Transverse colon (tissue), 4 donors: Measurements from ENCODE around the gene SNAP25. TPM values are rescaled to one million over a fixed set of nuclear protein-coding genes. Genes with fewer than 3 reads are reported as not detected.

Experiments used
- DNase-seq: peaks from one replicate; pipeline ENCODE4 v3.0.0-alpha.2; 2019
- H3K27ac ChIP-seq, 4 donors: fragments of 200-600 bp; sonication (generic); 2 replicates each; pipeline ENCODE4 v1.5.1; 2016 to 2018; ENCODE audit warnings: inconsistent platforms in 4 of 4
- H3K27me3 ChIP-seq: fragments of 200-600 bp; sonication (generic); 2 replicates; pipeline ENCODE4 v1.5.1; 2017; ENCODE audit warnings: inconsistent platforms
- H3K36me3 ChIP-seq, 4 donors: fragments of 200-600 bp; sonication (generic); 2 replicates each; pipeline ENCODE4 v1.5.1; 2017 to 2019; ENCODE audit warnings: inconsistent platforms in 4 of 4
- H3K4me1 ChIP-seq, 4 donors: fragments of 200-600 bp; sonication (generic); 2 replicates each; pipeline ENCODE4 v1.5.1; 2017 to 2020; ENCODE audit warnings: inconsistent platforms in 4 of 4
- H3K4me3 ChIP-seq, 4 donors: fragments of 200-600 bp; sonication (generic); 1 replicate in 1 of 4; 2 replicates in 3 of 4; pipeline versions ENCODE4 v1.5.1 to v1.6.1; 2017 to 2019; ENCODE audit warnings: inconsistent platforms in 4 of 4
- H3K9me3 ChIP-seq, 2 donors: fragments of 200-600 bp; sonication (generic); 2 replicates each; pipeline ENCODE4 v1.5.1; 2017 to 2019; ENCODE audit warnings: inconsistent platforms in 2 of 2
- CTCF ChIP-seq, 5 experiments: fragments of 200-600 bp in 3 of 5; fragments of 450-650 bp in 2 of 5; sonication (generic) in 3 of 5; IDR thresholded peaks; 1 replicate in 2 of 5; 2 replicates in 3 of 5; pipeline ENCODE4 v1.5.1; 2016 to 2017; ENCODE audit warnings: antibody characterized with exemption in 5 of 5, inconsistent platforms in 3 of 5, mild to moderate bottlenecking in 2 of 5, moderate library complexity in 1 of 5
- EP300 ChIP-seq: sonication (generic); formaldehyde crosslinking; IDR thresholded peaks from one replicate; pipeline ENCODE4 v1.6.1; 2017; ENCODE audit warnings: antibody characterized with exemption, low read depth
- POLR2A ChIP-seq: fragments of 450-650 bp; IDR thresholded peaks from one replicate; pipeline ENCODE4 v1.6.1; 2016; ENCODE audit warnings: antibody characterized with exemption, mild to moderate bottlenecking, moderate library complexity
- POLR2AphosphoS5 ChIP-seq, 3 donors: sonication (generic); formaldehyde crosslinking; IDR thresholded peaks; one replicate each; pipeline ENCODE4 v1.6.1; 2016; ENCODE audit warnings: antibody characterized with exemption in 3 of 3
- WGBS, 2 donors: methylation state at CpG; one replicate each; pipeline ENCODE4 v1.1.5; 2018; ENCODE audit warnings: low coverage in 1 of 2; 5-methylcytosine and 5-hydroxymethylcytosine counted together
- in situ Hi-C, 4 donors: fragments of 200-750 bp; cut with MboI; loops; one replicate each; pipeline versions ENCODE4 v1.15.0 to v1.15.1; 2017; ENCODE audit warnings: low sequenced_read_pairs in 3 of 4, low pct_ligation_motif_present in 1 of 4, low pct_unique_long_range_greater_than_20kb in 1 of 4
- intact Hi-C: fragments of 100-400 bp; cut with DNase I; formaldehyde crosslinking; loops from one replicate; pipeline ENCODE4 v1.15.1; 2023; ENCODE audit warnings: low total_unique reads
- total RNA-seq, 4 donors: library from RNA; depleted of rRNA; stranded (reverse); fragments of >200 nt; gene quantifications; one replicate each; pipeline ENCODE4 v1.1.0, GENCODE V29; 2016

The SNAP25 gene
- total RNA-seq = 1 to 10 TPM in 3 of 4 donors, not detected in 1; 1.4 to 4.2 (median 2.4) TPM

DNA sequence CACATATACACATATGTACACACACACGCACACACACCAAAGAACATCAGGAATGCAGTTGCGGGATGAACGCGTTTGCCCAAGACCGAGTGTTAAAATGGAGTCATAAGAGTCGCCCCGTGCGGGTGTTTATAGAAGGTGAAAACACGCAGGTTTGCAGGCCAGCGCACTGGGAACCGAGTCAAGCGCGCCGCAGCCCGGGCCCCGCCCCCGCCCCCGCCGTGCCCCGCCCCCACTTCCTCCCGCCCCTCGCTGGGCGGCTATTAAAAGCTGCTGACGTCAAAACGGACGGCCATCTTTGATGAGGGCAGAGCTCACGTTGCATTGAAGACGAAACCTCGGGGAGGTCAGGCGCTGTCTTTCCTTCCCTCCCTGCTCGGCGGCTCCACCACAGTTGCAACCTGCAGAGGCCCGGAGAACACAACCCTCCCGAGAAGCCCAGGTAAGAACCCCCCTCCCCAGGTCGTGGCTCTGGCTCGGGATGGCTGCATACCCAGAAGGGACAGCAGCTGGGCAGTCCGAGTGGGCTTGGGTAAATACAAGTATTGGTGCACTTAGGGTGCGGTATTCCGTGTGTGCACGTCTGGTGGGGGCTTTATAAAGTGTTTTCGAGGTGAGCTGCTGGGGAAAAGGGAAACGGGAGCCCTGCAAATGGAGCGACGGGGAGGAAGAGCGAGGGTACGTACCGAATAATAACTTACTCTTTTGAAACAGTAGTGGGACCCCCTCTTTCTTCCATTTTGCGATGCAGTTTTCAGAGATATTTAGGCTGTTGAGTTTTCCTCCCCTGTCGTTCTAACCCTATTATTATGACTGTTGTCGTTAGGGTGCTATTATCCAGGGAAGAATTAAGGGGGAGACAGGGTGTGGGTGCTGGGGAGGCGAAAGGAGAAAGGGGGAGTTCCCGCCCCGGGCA lies at the start of gene SNAP25:
TSS of gene SNAP25 (plus strand) at position 295 of the 916 bp plus-strand sequence. CDS start 56,662 bp downstream, outside the sequence.
- 4 to 9% methylated on average over 9 to 38 of the region's 53 CpGs for WGBS, 2 donors
- peaks cover 58% of the 10 kb centered on the region for H3K27me3 ChIP-seq
- no peak for TF ChIP-seq CTCF (IDR thresholded peaks at IDR 0.05)
- no peak for TF ChIP-seq EP300
- TF ChIP-seq POLR2AphosphoS5 (IDR thresholded peaks at IDR 0.05) = no peak
- no peak for TF ChIP-seq POLR2A
- H3K27ac ChIP-seq = peak within 1 kb of the TSS; percentile 21 to 57 (median 49)
- peaks cover 0 to 5% (median 2%) of the 10 kb centered on the region in 4 donors for H3K4me1 ChIP-seq
- no peaks in the 10 kb centered on the region for H3K9me3 ChIP-seq
- in situ Hi-C loops = no loop called here
- H3K4me3 ChIP-seq = peak within 1 kb of the TSS in 2 of 4 donors; percentile 6 to 17
- DNase-seq = peak; percentile 22
- H3K36me3 ChIP-seq = no peaks in the 10 kb centered on the region
- intact Hi-C loops = no loop called here

DNA sequence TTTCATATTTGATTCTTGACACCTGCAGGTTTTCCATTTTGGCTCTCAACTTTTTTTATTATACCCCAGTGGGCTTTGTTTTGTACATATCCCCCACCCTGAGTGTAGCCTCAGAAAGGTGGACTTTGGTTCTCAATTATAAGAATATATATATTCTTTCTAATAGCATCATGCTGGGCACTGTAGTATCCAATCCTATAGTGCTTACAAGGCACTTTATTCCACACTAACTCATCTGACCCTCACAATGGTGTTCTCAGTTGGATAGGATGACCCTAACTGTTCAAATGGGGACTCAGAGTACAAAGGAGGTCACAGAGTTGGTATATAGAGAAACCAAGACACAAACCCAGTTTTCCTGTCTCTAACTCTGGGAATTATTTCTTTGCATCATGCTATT lies 48.9 kb upstream of the SNAP25 start:
- no peak overlapping the region for H3K4me3 ChIP-seq
- H3K9me3 ChIP-seq = no peaks in the 10 kb centered on the region
- intact Hi-C loops = no loop called here
- no peak overlapping the region for H3K27ac ChIP-seq
- in situ Hi-C loops = no loop called here
- H3K27me3 ChIP-seq = peaks cover 28% of the 10 kb centered on the region
- DNase-seq = no peak
- TF ChIP-seq POLR2A = no peak
- TF ChIP-seq CTCF (IDR thresholded peaks at IDR 0.05) = no peak
- no peak for TF ChIP-seq POLR2AphosphoS5 (IDR thresholded peaks at IDR 0.05)
- no peak for TF ChIP-seq EP300
- H3K4me1 ChIP-seq = peaks cover 0 to 13% (median 6%) of the 10 kb centered on the region in 4 donors
- no peaks in the 10 kb centered on the region for H3K36me3 ChIP-seq

DNA sequence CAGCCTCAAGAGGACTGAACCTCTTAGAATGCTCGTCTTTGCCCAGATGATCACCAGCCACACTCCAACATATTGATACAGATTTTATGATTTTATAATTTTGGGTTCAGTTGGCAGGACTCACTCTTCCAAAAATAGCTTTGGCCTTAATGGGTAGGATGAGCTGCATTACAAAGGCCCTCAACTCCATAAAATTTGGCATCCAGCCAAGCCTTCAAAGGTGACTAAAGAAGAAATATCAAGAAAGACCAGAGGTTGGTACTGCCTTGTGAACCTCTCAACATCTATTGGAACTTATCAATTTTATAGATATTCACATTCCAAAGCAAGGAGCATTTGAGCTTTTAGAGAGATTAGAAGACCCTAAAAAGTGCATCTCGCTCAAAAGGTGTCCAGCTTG lies 48.4 kb upstream of the SNAP25 start:
- intact Hi-C loops (no loop called here), in situ Hi-C loops (no loop called here)
- 74 to 83% methylated on average over 1 to 2 of the region's 2 CpGs for WGBS, 2 donors
- no peak for DNase-seq
- Histone ChIP-seq H3K27ac (no peak overlapping the region), H3K4me3 (no peak overlapping the region), H3K36me3 (no peaks in the 10 kb centered on the region), H3K27me3 (peaks cover 28% of the 10 kb centered on the region), H3K9me3 (no peaks in the 10 kb centered on the region), H3K4me1 (peaks cover 0 to 13% (median 6%) of the 10 kb centered on the region in 4 donors)
- TF ChIP-seq POLR2A (no peak), EP300 (no peak), CTCF (IDR thresholded peaks at IDR 0.05) (no peak), POLR2AphosphoS5 (IDR thresholded peaks at IDR 0.05) (no peak)

GRCh38 chr20:10171864-10172751 lies 46.5 kb upstream of the SNAP25 start:
- 5 to 8% methylated on average over 11 to 32 of the region's 47 CpGs for WGBS, 2 donors
- in situ Hi-C loops = no loop called here
- Histone ChIP-seq H3K27ac (no peak overlapping the region), H3K27me3 (peaks cover 28% of the 10 kb centered on the region), H3K9me3 (no peaks in the 10 kb centered on the region), H3K4me1 (peaks cover 0 to 13% (median 6%) of the 10 kb centered on the region in 4 donors), H3K4me3 (peak overlapping the region in 3 of 4 donors; percentile 13 to 35 (median 22)), H3K36me3 (no peaks in the 10 kb centered on the region)
- TF ChIP-seq POLR2AphosphoS5 (IDR thresholded peaks at IDR 0.05) (no peak), CTCF (IDR thresholded peaks at IDR 0.05) (no peak), EP300 (no peak), POLR2A (no peak)
- intact Hi-C loops = no loop called here
- DNase-seq = peak; percentile 22
